Non-pigmented ciliary epithelial cell (primary cell): ENCODE results near the gene OMP.
A peak's percentile ranks its signal among the peaks of the same experiment; 100 is the strongest.
"Not testable (repeated sequence)": the region's sequence is repeated elsewhere in the genome, so short reads cannot be mapped to it uniquely, and the experiment has no call there.

ENCODE experiments used
- DNase-seq: peaks from one replicate; pipeline ENCODE4 v3.0.0-alpha.2; 2010; ENCODE audit warnings: low read depth

The OMP gene

GRCh38 chr11:77102246-77103210, at the start of gene OMP:
Gene OMP (plus strand): TSS chr11:77102840. CDS start chr11:77102840, 0 bp downstream.
- DNase-seq, result no peak

- DNase-seq, result no peak
Measured at GRCh38 chr11:77053217-77054015, 49.2 kb upstream of the OMP start.

GRCh38 chr11:77054084-77054483, 48.6 kb upstream of the OMP start:
- DNase-seq, result no peak

GRCh38 chr11:77055101-77055561, 47.5 kb upstream of the OMP start:
- no peak for DNase-seq

- DNase-seq, result no peak
Measured at GRCh38 chr11:77055913-77056312, 46.7 kb upstream of the OMP start.

- no peak for DNase-seq
Measured at GRCh38 chr11:77056814-77057402, 45.7 kb upstream of the OMP start.

- DNase-seq, result no peak
Measured at GRCh38 chr11:77057938-77058474, 44.6 kb upstream of the OMP start.

- no peak for DNase-seq
Measured at GRCh38 chr11:77058900-77059299, 43.7 kb upstream of the OMP start.

GRCh38 chr11:77059806-77060205, 42.8 kb upstream of the OMP start:
- DNase-seq, result no peak

- no peak for DNase-seq
Measured at GRCh38 chr11:77060234-77060633, 42.4 kb upstream of the OMP start.

GRCh38 chr11:77061258-77061657, 41.4 kb upstream of the OMP start:
- DNase-seq, result not testable (repeated sequence)

- DNase-seq, result no peak
Measured at GRCh38 chr11:77062924-77063323, 39.7 kb upstream of the OMP start.

- no peak for DNase-seq
Measured at GRCh38 chr11:77063407-77063806, 39.2 kb upstream of the OMP start.

- no peak for DNase-seq
Measured at GRCh38 chr11:77063861-77064260, 38.8 kb upstream of the OMP start.

GRCh38 chr11:77064648-77065217, 37.9 kb upstream of the OMP start:
- DNase-seq, result no peak

- DNase-seq, result no peak
Measured at GRCh38 chr11:77065878-77066228, 36.8 kb upstream of the OMP start.

- DNase-seq, result peak; percentile 55
Measured at GRCh38 chr11:77066229-77067042, 36.2 kb upstream of the OMP start, which contains the start of gene CAPN5. Gene CAPN5 (plus strand): TSS chr11:77066971. CDS start chr11:77084887, 17,916 bp downstream.

- DNase-seq, result no peak
Measured at GRCh38 chr11:77067861-77068443, 34.7 kb upstream of the OMP start.

- no peak for DNase-seq
Measured at GRCh38 chr11:77068457-77069335, 33.9 kb upstream of the OMP start.
